Stimulated activated CD4-positive, alpha-beta T cell treated with anti-CD3 and anti-CD28 coated beads, Interleukin-4, amount 100 ng/mL, for 4 hours (primary cell): ENCODE data around the gene KIF26B.

Experiments used
- DNase-seq, 2 experiments: peaks; one replicate each; pipeline ENCODE4 v3.0.0-alpha.2; 2020

The KIF26B gene

GRCh38 chr1:245363461-245364200, 208.8 kb downstream of the KIF26B start:
- DNase-seq: no peak

- no peak for DNase-seq
Observed at GRCh38 chr1:245365095-245366020, 210.6 kb downstream of the KIF26B start.

- DNase-seq: no peak
Observed at GRCh38 chr1:245366886-245367285, 212.1 kb downstream of the KIF26B start.

DNA sequence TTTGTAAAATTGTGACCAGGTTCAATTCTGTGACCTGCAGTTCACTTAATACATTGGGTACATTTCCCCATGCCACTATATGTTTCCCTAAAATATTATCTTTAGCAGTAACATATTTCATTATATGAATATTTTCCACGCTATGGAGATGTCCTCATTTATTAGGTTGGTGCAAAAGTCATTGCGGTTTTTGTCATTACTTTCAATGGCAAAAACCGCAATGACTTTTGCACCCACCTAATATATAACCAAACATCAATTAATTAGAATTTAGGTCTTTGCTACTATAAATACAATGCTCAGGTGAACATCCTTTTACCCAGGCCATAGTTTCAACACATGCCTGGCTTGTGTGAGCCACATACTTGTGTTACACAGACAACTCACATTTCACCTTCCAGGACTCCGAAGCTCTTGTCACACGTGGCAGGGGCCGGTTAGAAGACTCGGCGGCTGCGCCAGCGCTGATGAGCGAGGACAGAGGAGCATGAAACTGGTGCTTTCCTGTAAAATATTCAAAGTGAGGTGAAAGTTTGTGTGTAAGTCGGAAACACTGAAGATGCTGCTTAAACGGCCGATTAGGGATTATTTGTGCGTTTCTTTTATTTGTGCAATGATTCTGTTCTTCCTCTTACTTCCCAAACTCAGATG, 215.5 kb downstream of the KIF26B start:
- DNase-seq: no peak

DNA sequence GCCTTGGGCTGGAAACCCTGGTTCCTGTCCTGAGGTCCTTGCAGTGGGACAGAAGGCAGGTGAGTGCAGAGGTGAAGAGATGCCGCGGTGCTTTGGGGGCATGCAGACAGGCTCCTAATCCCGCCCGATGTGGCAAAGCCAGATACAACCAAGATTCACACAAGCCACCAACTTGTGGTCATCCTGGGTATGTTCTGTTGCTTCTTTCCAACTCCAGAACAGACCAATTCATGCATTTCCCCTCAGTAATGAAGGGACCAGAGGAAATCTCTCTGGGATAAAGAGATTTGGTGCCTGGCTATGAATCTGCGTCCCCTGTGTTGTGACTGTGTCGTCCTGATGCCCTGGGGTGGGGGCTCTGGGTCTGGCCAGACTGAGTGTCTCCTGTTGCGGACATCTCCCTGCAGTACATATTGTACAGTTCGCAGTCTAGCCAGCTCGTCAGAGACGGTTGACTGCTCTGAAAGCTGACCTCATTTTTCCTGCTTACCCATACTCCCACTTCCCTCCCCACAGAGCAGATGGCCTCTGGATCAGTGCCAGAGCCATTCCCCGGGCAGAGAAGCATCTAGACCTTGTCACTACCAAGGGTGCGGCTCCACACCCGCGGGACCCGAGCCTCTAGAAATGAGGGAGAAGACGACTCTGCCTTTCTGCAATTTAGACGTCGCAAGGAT, 216.3 kb downstream of the KIF26B start:
- no peak for DNase-seq

GRCh38 chr1:245373131-245373530, 218.3 kb downstream of the KIF26B start:
- DNase-seq: no peak

DNA sequence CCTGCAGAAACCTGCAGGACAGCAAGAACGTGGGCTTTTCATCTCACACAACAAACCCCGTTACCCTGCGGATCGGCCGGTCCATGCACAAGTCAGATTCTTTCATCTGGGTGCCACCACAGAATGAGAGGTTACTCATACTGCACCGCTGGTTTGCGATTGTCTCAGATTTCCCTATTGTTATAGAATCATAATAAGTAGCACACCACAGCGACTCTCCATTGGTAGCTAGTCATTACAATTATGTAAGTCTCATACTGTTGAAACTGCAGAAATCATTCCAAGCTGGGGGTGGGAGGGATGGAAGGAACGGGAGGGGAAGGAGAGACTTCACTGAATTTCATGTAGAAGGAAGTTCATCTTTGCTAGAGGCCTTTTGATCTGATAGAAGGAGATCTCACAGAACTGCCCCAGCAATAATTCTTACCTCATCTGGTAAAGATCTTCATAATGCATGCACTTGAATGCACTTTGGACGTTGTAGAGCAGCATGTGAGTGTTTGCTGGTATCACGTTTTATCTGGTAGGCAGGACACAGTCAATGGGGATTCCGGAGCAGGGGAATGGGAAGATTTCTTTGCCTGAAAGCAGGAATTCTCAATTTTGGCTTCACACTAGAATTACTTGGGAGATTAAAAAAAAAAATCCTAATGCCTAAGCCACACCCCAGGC, 221.1 kb downstream of the KIF26B start:
- no peak for DNase-seq

DNA sequence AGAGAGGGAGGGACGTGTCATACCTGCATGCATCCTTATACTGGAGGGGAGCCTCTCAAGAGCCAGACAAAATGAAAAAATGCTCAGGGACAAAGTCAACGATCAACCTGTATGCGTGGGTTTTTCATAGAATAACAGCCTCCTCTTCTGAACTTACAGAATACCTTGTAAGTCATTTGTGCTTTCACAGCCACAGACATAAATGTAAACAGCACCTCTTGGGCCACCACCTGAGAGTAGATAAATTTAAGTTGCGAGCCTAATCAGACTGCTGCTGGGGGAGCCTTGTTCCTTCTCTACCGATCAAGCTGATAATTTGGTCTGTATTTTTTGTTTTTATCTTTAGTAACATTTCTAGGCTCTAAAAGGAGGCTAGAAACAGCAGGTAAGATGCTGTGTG, 223.1 kb downstream of the KIF26B start:
- DNase-seq: no peak

- no peak for DNase-seq
Observed at GRCh38 chr1:245378311-245378722, 223.5 kb downstream of the KIF26B start.

DNA sequence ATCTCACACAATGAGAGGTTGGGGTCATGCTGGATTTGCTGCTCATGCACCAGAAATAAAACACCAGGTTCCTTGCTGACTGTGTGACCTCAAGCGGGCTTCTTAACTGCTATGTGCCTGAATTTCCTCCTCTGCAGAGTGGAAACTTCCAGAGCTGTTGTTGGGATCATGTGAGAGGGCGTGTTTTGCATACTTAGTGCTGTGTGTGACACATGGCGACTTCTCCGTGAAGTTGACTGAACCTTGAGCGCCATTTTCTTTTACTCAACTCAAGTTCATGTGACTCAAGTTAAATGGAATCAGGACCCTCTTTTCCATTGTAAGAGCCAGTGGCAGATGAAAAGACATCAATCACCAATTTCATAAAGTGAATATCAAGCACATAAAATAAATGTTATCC, 224.0 kb downstream of the KIF26B start:
- DNase-seq: no peak

GRCh38 chr1:245380790-245381535, 226.2 kb downstream of the KIF26B start:
- no peak for DNase-seq

- DNase-seq: no peak
Observed at GRCh38 chr1:245382981-245383380, 228.2 kb downstream of the KIF26B start.

DNA sequence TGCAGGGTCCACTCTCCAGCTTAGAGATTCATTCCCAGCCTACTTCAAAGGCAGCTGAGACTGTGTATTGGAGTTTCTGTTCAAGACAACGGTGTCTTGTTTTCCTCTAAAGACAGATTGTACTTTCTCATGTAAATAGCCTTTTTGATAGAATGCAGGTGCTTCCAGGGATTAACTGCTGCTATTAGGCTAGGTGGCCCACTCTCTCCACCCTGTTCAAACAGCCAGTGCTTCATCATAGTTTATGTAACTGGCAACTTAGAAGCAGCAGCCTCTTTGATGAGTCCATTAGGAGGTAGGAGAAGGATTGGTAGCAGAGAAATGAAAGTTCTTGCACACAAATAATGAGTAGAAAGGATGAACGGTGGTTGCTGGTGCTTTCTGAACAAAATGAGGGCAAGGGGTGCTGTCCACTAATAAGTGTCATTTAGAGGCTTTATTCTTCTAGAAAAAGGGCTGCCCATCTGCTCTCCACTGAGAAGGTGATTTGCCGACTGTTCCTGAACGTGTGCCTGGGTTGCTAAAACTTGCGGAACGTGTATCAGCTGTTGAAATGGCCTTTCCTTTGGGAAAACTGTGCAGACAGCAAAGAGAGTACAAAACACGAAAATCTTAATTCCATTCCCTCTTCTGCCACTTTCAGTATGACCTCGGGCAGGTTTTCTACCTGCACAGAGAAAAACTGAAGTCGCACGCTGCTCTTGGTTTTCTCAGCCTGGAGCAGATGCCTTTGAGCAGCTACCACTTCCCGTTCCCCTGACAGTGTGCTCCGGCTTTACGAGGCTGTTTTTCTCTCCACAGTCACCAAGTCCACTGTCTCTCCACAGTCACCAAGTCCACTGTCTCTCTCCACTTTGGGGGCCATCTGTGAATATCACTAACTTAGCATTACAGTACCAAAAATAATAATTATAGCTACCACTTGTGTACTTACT, 228.9 kb downstream of the KIF26B start:
- DNase-seq: no peak

DNA sequence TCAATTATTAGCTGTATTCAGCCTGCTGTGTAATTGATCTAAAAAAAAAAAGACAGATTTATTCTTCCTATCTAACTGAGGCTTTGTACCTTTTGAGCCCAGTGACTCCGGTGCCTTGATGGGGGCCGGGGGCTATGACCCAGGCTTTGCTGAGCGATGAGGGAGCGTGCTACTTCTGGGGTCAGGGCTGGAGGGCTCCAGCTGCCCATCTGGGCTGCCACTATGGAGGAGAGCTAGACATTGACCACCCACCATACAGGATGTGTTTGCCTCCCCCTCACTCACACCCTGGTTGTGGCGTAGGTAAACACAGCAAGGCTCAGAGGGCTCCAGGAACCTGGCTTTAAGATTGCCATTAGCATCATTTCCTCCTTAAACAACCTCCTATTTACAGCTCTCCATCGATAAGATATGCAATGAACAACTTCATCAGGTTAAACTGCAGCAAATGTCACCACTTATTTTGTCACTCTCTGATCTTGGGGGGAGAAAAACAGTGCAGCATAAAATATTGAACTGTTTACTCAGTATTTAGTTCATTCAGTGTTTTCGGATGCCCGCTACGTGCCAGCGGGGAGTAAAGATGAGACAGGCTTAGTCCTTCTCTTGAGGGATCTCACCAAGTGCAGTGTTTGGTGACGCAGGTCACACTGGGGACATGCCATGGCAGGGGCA, 231.6 kb downstream of the KIF26B start:
- DNase-seq: no peak

DNA sequence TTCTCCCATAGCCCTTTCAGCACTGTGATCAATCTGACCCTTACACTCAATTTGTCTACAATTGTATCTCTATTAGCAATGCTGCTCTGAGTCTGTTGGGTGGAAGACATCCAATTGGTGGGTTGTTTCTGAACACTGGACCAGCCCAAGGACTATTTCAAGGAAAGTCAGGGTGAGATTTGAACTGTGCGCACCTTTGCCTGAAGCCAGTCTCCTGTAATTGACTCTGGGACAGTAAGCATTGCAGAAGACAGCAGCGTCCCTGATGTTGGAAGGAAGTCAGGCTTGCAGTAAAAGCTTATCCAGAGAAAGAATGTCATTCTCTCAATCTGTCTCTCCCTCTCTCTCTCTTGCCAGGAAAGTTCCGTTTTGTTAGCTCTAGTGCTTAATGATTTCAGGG, 233.9 kb downstream of the KIF26B start:
- no peak for DNase-seq

DNA sequence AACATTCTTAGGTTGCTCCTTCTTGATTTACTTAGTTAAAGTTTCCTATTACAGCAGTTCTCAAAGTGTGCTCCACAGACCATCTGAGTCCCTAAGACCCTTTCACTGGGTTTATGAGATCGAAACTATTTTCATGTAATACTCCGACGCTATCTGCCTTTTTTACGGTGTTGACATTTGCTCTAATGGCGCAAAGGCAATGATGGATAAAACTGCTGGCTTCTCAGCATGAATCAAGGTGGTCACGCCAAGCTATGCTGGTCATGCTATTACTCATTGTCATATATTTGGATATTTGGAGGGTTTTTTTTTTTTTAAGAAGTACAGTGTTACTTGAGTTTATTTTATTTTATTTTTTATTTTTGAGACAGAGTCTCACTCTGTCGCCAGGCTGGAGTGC, 235.1 kb downstream of the KIF26B start:
- no peak for DNase-seq

DNA sequence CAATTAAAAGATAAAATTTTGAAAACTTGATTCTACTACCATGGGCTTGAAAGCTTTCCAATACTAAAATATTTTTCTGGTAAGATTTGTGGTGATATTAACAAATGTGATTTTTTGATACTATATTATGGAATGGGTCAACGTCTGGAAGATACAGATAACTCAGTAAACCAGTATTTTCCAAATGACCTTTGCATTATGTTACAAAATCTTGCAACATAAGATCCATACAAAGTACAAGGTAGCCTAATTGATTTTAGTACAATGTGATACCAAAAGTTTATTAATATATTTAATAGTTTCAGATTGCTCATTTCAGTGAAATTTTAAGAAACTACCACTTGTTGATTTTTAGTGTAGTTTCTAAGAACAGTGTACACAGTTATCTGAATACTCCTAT, 236.2 kb downstream of the KIF26B start:
- no peak for DNase-seq

DNA sequence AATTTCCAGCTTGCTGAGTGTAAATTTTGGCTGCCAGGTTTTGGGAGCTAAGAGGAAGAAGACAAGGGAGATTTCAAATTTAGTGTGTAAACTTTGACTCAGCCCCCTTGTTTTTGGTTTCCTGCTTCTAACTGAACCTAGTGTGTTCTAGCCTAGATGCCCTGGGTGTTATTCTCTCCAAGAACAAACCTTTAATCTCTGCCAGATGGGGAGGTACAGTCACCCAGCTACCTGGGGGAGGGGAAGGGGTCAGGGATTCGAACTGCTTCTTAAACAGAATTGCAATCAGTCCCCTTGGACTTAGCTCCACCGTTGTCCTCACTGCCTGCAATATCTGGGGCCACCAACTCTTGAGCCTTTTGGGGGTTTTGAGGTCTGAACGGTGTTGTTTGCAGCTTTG, 238.9 kb downstream of the KIF26B start:
- no peak for DNase-seq

- no peak for DNase-seq
Observed at GRCh38 chr1:245395680-245396079, 240.9 kb downstream of the KIF26B start.

GRCh38 chr1:245396615-245397014, 241.8 kb downstream of the KIF26B start:
- no peak for DNase-seq
